ENCODE data around the gene HPCA.

The HPCA gene

GRCh38 chr1:32863881-32864245 is 22.4 kb upstream of the HPCA start:
- TF ChIP-seq CTCF (IDR thresholded peaks at IDR 0.05; ENCODE audit: low read length) (no peak), EZH2 (IDR thresholded peaks at IDR 0.05; ENCODE audit: borderline replicate concordance, low read length) (no peak)
- H3K36me3 ChIP-seq (ENCODE audit: insufficient read depth, low read length) = peaks cover 4% of the 10 kb centered on the region; the same call in 1 of the 2 replicates
- no peaks in the 10 kb centered on the region for H3F3A ChIP-seq (ENCODE audit: insufficient read depth, low read length)
- no peaks in the 10 kb centered on the region for H3K4me1 ChIP-seq (ENCODE audit: insufficient read depth, low read length, severe bottlenecking)
- no peaks in the 10 kb centered on the region for H3K79me2 ChIP-seq (ENCODE audit: insufficient read depth, low read length)
- no peak overlapping the region for H3K9ac ChIP-seq (ENCODE audit: low read length)
- H3K4me2 ChIP-seq (ENCODE audit: low read length) = no peak overlapping the region
- H3K9me2 ChIP-seq (ENCODE audit: low read depth, low read length) = no peaks in the 10 kb centered on the region
- no peak overlapping the region for H3K27ac ChIP-seq (ENCODE audit: low read depth, low read length, poor library complexity, severe bottlenecking)
- H3K27me3 ChIP-seq (ENCODE audit: insufficient read depth, low read length) = no peaks in the 10 kb centered on the region
- H3K4me3 ChIP-seq (ENCODE audit: low read depth, low read length, poor library complexity, severe bottlenecking) = no peak overlapping the region
- no peaks in the 10 kb centered on the region for H3K9me3 ChIP-seq (ENCODE audit: low read length)
- H4K20me1 ChIP-seq (ENCODE audit: insufficient read depth, low read length) = no peaks in the 10 kb centered on the region
- H2AFZ ChIP-seq (ENCODE audit: low read length) = no peak overlapping the region

GRCh38 chr1:32864375-32865019 is 21.8 kb upstream of the HPCA start:
- Histone ChIP-seq H3K9me2 (ENCODE audit: low read depth, low read length) (no peaks in the 10 kb centered on the region), H2AFZ (ENCODE audit: low read length) (no peak overlapping the region), H3K27ac (ENCODE audit: low read depth, low read length, poor library complexity, severe bottlenecking) (no peak overlapping the region), H3F3A (ENCODE audit: insufficient read depth, low read length) (no peaks in the 10 kb centered on the region), H3K36me3 (ENCODE audit: insufficient read depth, low read length) (peaks cover 4% of the 10 kb centered on the region; the same call in 1 of the 2 replicates), H3K4me2 (ENCODE audit: low read length) (no peak overlapping the region), H3K4me1 (ENCODE audit: insufficient read depth, low read length, severe bottlenecking) (no peaks in the 10 kb centered on the region), H4K20me1 (ENCODE audit: insufficient read depth, low read length) (no peaks in the 10 kb centered on the region), H3K9me3 (ENCODE audit: low read length) (no peaks in the 10 kb centered on the region), H3K4me3 (ENCODE audit: low read depth, low read length, poor library complexity, severe bottlenecking) (no peak overlapping the region), H3K27me3 (ENCODE audit: insufficient read depth, low read length) (no peaks in the 10 kb centered on the region), H3K9ac (ENCODE audit: low read length) (no peak overlapping the region), H3K79me2 (ENCODE audit: insufficient read depth, low read length) (no peaks in the 10 kb centered on the region)
- TF ChIP-seq CTCF (IDR thresholded peaks at IDR 0.05; ENCODE audit: low read length) = no peak
- TF ChIP-seq EZH2 (IDR thresholded peaks at IDR 0.05; ENCODE audit: borderline replicate concordance, low read length) = no peak

- Histone ChIP-seq H3K36me3 (ENCODE audit: insufficient read depth, low read length) (peaks cover 4% of the 10 kb centered on the region; the same call in 1 of the 2 replicates), H4K20me1 (ENCODE audit: insufficient read depth, low read length) (no peaks in the 10 kb centered on the region), H2AFZ (ENCODE audit: low read length) (no peak overlapping the region), H3K4me3 (ENCODE audit: low read depth, low read length, poor library complexity, severe bottlenecking) (no peak overlapping the region), H3K9ac (ENCODE audit: low read length) (no peak overlapping the region), H3K4me2 (ENCODE audit: low read length) (no peak overlapping the region), H3K27ac (ENCODE audit: low read depth, low read length, poor library complexity, severe bottlenecking) (no peak overlapping the region), H3K27me3 (ENCODE audit: insufficient read depth, low read length) (no peaks in the 10 kb centered on the region), H3K9me2 (ENCODE audit: low read depth, low read length) (no peaks in the 10 kb centered on the region), H3K4me1 (ENCODE audit: insufficient read depth, low read length, severe bottlenecking) (no peaks in the 10 kb centered on the region), H3K9me3 (ENCODE audit: low read length) (no peaks in the 10 kb centered on the region), H3F3A (ENCODE audit: insufficient read depth, low read length) (no peaks in the 10 kb centered on the region), H3K79me2 (ENCODE audit: insufficient read depth, low read length) (no peaks in the 10 kb centered on the region)
- TF ChIP-seq EZH2 (IDR thresholded peaks at IDR 0.05; ENCODE audit: borderline replicate concordance, low read length) (no peak), CTCF (IDR thresholded peaks at IDR 0.05; ENCODE audit: low read length) (no peak)
Observed at GRCh38 chr1:32865639-32866405, 20.5 kb upstream of the HPCA start.

Data from OCI-LY1 (cell line).